ENCODE data around the gene PTGS2.

DNA sequence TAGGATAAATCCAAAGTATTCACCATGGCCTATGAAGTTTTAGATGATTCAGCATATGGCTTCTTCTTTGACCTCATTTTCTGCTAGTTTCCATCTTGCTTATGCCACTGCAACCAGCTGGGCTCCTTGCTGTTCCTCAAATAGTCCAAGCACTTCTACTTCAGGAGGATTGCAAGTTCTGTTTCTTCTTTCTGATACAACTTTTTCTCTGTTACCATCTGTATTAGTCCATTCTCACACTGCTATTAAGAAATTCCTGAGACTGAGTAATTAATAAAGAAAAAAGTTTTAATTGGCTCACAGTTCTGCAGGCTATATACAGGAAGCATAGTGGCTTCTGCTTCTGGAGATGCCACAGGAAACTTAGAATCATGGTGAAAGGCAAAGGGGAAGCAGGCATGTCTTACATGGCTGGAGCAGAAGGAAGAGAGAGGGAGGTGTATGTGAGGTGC is 20.3 kb downstream of the PTGS2 start:
- no peak for TF ChIP-seq TAF1 (IDR thresholded peaks at IDR 0.05; ENCODE audit: low read depth, low read length)
- no peak for TF ChIP-seq POLR2A (IDR thresholded peaks at IDR 0.05; ENCODE audit: low read depth, low read length)
- no peak for TF ChIP-seq POLR2AphosphoS5 (IDR thresholded peaks at IDR 0.05; ENCODE audit: low read depth, low read length)
- TF ChIP-seq PAX5 (IDR thresholded peaks at IDR 0.05; ENCODE audit: insufficient read depth, low read length, severe bottlenecking): no peak
- TF ChIP-seq POU2F2 (IDR thresholded peaks at IDR 0.05; ENCODE audit: low read depth, low read length): no peak

Data from GM12891 (cell line).